ENCODE measurements around the gene TTC23L. TPM values are rescaled to one million over a fixed set of nuclear protein-coding genes. Genes with fewer than 3 reads are reported as not detected.

TTC23L gene
- total RNA-seq = 1 to 10 TPM in 2 of 4 donors, under 1 TPM in 2; 0.38 to 3.2 (median 0.94) TPM

GRCh38 chr5:34838785-34839714, at the start of gene TTC23L:
TTC23L (plus strand) TSS chr5:34839164; CDS start chr5:34840672, 1,508 bp downstream.
- no peak for TF ChIP-seq POLR2A (IDR thresholded peaks at IDR 0.05)
- no peak for TF ChIP-seq CTCF (IDR thresholded peaks at IDR 0.05)
- peak within 1 kb of the TSS; percentile 45 for H3K4me3 ChIP-seq (ENCODE audit: low read depth, poor library complexity, severe bottlenecking)
- 3% methylated on average over 37 to 57 of the region's 73 CpGs for WGBS, 2 donors

GRCh38 chr5:34789639-34790038, 49.3 kb upstream of the TTC23L start:
- TF ChIP-seq CTCF (IDR thresholded peaks at IDR 0.05) (no peak), POLR2A (IDR thresholded peaks at IDR 0.05) (no peak)
- H3K4me3 ChIP-seq (ENCODE audit: low read depth, poor library complexity, severe bottlenecking) = no peak overlapping the region
- WGBS, 2 donors = 89 to 91% methylated on average over 2 of the region's 2 CpGs
- intact Hi-C loops (cut with DNase I; ENCODE audit: low total_unique reads) = no loop called here
- DNase-seq (ENCODE audit: low spot score in 2 of 2) = no peak

More at GRCh38 chr5:34838785-34839714, at the start of gene TTC23L:
- peak; percentile 84 to 96 for DNase-seq (ENCODE audit: low spot score in 2 of 2)
- intact Hi-C loops (cut with DNase I; ENCODE audit: low total_unique reads) = no loop called here

- no peak overlapping the region for H3K4me3 ChIP-seq (ENCODE audit: low read depth, poor library complexity, severe bottlenecking)
- no peak for TF ChIP-seq POLR2A (IDR thresholded peaks at IDR 0.05)
- no peak for TF ChIP-seq CTCF (IDR thresholded peaks at IDR 0.05)
- 49 to 51% methylated on average over 1 of the region's 1 CpG for whole genome bisulfite sequencing, 2 donors
Observed at GRCh38 chr5:34790069-34790468, 48.9 kb upstream of the TTC23L start.

GRCh38 chr5:34791761-34792244, 47.2 kb upstream of the TTC23L start:
- TF ChIP-seq POLR2A (IDR thresholded peaks at IDR 0.05) (no peak), CTCF (IDR thresholded peaks at IDR 0.05) (no peak)
- intact Hi-C loops (cut with DNase I; ENCODE audit: low total_unique reads) = no loop called here
- DNase-seq (ENCODE audit: low spot score in 2 of 2) = no peak
- H3K4me3 ChIP-seq (ENCODE audit: low read depth, poor library complexity, severe bottlenecking) = no peak overlapping the region
- 82 to 87% methylated on average over 5 of the region's 5 CpGs for WGBS, 2 donors

More at GRCh38 chr5:34790069-34790468, 48.9 kb upstream of the TTC23L start:
- intact Hi-C loops (cut with DNase I; ENCODE audit: low total_unique reads) = no loop called here
- DNase-seq (ENCODE audit: low spot score in 2 of 2) = no peak

- no peak for DNase-seq (ENCODE audit: low spot score in 2 of 2)
- TF ChIP-seq CTCF (IDR thresholded peaks at IDR 0.05) (no peak), POLR2A (IDR thresholded peaks at IDR 0.05) (no peak)
- no peak overlapping the region for H3K4me3 ChIP-seq (ENCODE audit: low read depth, poor library complexity, severe bottlenecking)
- intact Hi-C loops (cut with DNase I; ENCODE audit: low total_unique reads) = no loop called here
- 61 to 96% methylated on average over 6 to 9 of the region's 9 CpGs for WGBS, 2 donors
Observed at GRCh38 chr5:34802834-34803563, 36.0 kb upstream of the TTC23L start.

Measured in lower leg skin (tissue), 4 donors.